A549 treated with CORT108297 at 1 μM for 4 hours (cell line): ENCODE data around the gene ORC6. TPM values are rescaled to one million over a fixed set of nuclear protein-coding genes. Genes with fewer than 3 reads are reported as not detected.

Experiments
- total RNA-seq: library from RNA; stranded (reverse); fragments of 200-300 nt; extraction: Qiagen RNA extraction; gene quantifications from 5 replicates; pipeline ENCODE4 v1.2.3, GENCODE V29; 2022

The ORC6 gene
- total RNA-seq, result 45.1 to 49.2 TPM (median 47.5 TPM) in 5 replicates

GRCh38 chr16:46689365-46690280, at the start of gene ORC6:
Gene ORC6, plus strand, starts transcription at chr16:46689659. Its CDS starts 47 bp downstream, at chr16:46689706.

GRCh38 chr16:46688654-46689364, 650 bp upstream of the ORC6 start, which contains the start of gene VPS35:
Gene VPS35, minus strand, starts transcription at chr16:46689178. Its CDS starts 45 bp downstream, at chr16:46689133.

Other genes with a start within 250 kb of the ORC6 start
- gene SHCBP1, start 68.3 kb upstream of the ORC6 start, total RNA-seq, result 31.7 to 41.5 TPM (median 36.0 TPM) in 5 replicates
- gene VPS35, start 481 bp upstream of the ORC6 start, total RNA-seq, result 72.5 to 94.8 TPM (median 76.7 TPM) in 5 replicates
- gene MYLK3, start 58.7 kb downstream of the ORC6 start, total RNA-seq, result 0.01 to 0.09 TPM (median 0.07 TPM) in 5 replicates
- gene C16orf87, start 141.5 kb downstream of the ORC6 start, total RNA-seq, result 6.0 to 8.8 TPM (median 7.0 TPM) in 5 replicates
- gene GPT2, start 194.7 kb downstream of the ORC6 start, total RNA-seq, result 11.7 to 14.7 TPM (median 11.9 TPM) in 5 replicates